DOHH2 (cell line): ENCODE data around the gene UVSSA.

Experiments used
- H3F3A ChIP-seq: fragments of 200-600 bp; sonication (generic), shearing (Covaris generic); 2 replicates; pipeline ENCODE4 v1.6.0; 2016; ENCODE audit warnings: antibody characterized with exemption, mild to moderate bottlenecking; ENCODE audit not compliant: control insufficient read depth, insufficient read depth
- H3K27ac ChIP-seq: fragments of 200-600 bp; sonication (generic); 2 replicates; pipeline ENCODE4 v1.5.1; 2014; ENCODE audit warnings: low read depth, mild to moderate bottlenecking, low read length, moderate library complexity
- H3K27me3 ChIP-seq: fragments of 200-600 bp; sonication (generic); 2 replicates; pipeline ENCODE4 v1.6.1; 2014; ENCODE audit warnings: mild to moderate bottlenecking, low read length, mixed read lengths; ENCODE audit not compliant: control insufficient read depth
- H3K36me3 ChIP-seq: fragments of 200-600 bp; sonication (generic); 2 replicates; pipeline ENCODE4 v1.6.1; 2014; ENCODE audit warnings: mild to moderate bottlenecking, low read length, moderate library complexity, mixed read lengths; ENCODE audit not compliant: control insufficient read depth
- H3K4me1 ChIP-seq: fragments of 200-600 bp; sonication (generic); 2 replicates; pipeline ENCODE4 v1.6.1; 2014; ENCODE audit warnings: mild to moderate bottlenecking, low read length, mixed read lengths; ENCODE audit not compliant: control insufficient read depth
- H3K4me2 ChIP-seq: fragments of 200-600 bp; sonication (generic); 2 replicates; pipeline ENCODE4 v1.6.0; 2014; ENCODE audit warnings: mild to moderate bottlenecking, low read length, moderate library complexity
- H3K4me3 ChIP-seq: fragments of 200-600 bp; sonication (generic); 2 replicates; pipeline ENCODE4 v1.5.1; 2014; ENCODE audit warnings: mild to moderate bottlenecking, low read length, mixed read lengths
- H3K79me2 ChIP-seq: fragments of 200-600 bp; sonication (generic); 2 replicates; pipeline ENCODE4 v1.6.1; 2014; ENCODE audit warnings: mild to moderate bottlenecking, low read length, mixed read lengths; ENCODE audit not compliant: control insufficient read depth
- H3K9me2 ChIP-seq: fragments of 200-600 bp; sonication (generic); replicated peaks from 2 replicates; pipeline ENCODE4 v1.6.1; 2014; ENCODE audit warnings: mild to moderate bottlenecking, low read length, mixed read lengths; ENCODE audit not compliant: control insufficient read depth
- H3K9me3 ChIP-seq: fragments of 200-600 bp; sonication (generic); 2 replicates; pipeline ENCODE4 v1.6.1; 2014; ENCODE audit warnings: antibody characterized with exemption, low read length, mixed read lengths; ENCODE audit not compliant: control insufficient read depth, insufficient read depth
- H4K20me1 ChIP-seq: fragments of 200-600 bp; sonication (generic); 2 replicates; pipeline ENCODE4 v1.6.0; 2014; ENCODE audit warnings: low read depth, mild to moderate bottlenecking, antibody characterized with exemption, low read length, moderate library complexity; ENCODE audit not compliant: control insufficient read depth, insufficient read depth
- CTCF ChIP-seq: fragments of 200-600 bp; sonication (generic); IDR thresholded peaks from one replicate; pipeline ENCODE4 v1.5.1; 2014; ENCODE audit warnings: antibody characterized with exemption, mild to moderate bottlenecking, low read depth, low read length; ENCODE audit not compliant: poor library complexity, severe bottlenecking
- EZH2phosphoT487 ChIP-seq: fragments of 200-600 bp; sonication (generic); IDR thresholded peaks from 2 replicates; pipeline ENCODE4 v1.6.1; 2017; ENCODE audit warnings: borderline replicate concordance, mild to moderate bottlenecking, antibody characterized with exemption, low read length, moderate library complexity, mixed read lengths

The UVSSA gene

GRCh38 chr4:1299301-1299860, 47.6 kb upstream of the UVSSA start:
- no peak overlapping the region for H3K4me3 ChIP-seq
- H3K9me2 ChIP-seq = no peaks in the 10 kb centered on the region
- H3K4me2 ChIP-seq = no peak overlapping the region
- H3K9me3 ChIP-seq = no peaks in the 10 kb centered on the region
- peaks cover 93% of the 10 kb centered on the region for H3K79me2 ChIP-seq
- H3K36me3 ChIP-seq = peaks cover 44% of the 10 kb centered on the region
- H3K27ac ChIP-seq = no peak overlapping the region
- no peaks in the 10 kb centered on the region for H4K20me1 ChIP-seq
- TF ChIP-seq CTCF (no peak), EZH2phosphoT487 (no peak)
- no peaks in the 10 kb centered on the region for H3K27me3 ChIP-seq
- H3K4me1 ChIP-seq = no peaks in the 10 kb centered on the region
- H3F3A ChIP-seq = no peaks in the 10 kb centered on the region

GRCh38 chr4:1300466-1301455, 46.2 kb upstream of the UVSSA start:
- H4K20me1 ChIP-seq = peaks cover 6% of the 10 kb centered on the region
- no peak overlapping the region for H3K27ac ChIP-seq
- H3K79me2 ChIP-seq = peaks cover 93% of the 10 kb centered on the region
- H3F3A ChIP-seq = no peaks in the 10 kb centered on the region; the same call in 1 of the 2 replicates
- H3K4me1 ChIP-seq = no peaks in the 10 kb centered on the region
- no peaks in the 10 kb centered on the region for H3K9me2 ChIP-seq
- no peaks in the 10 kb centered on the region for H3K9me3 ChIP-seq
- no peaks in the 10 kb centered on the region for H3K27me3 ChIP-seq
- H3K4me2 ChIP-seq = no peak overlapping the region
- peaks cover 50% of the 10 kb centered on the region for H3K36me3 ChIP-seq
- no peak overlapping the region for H3K4me3 ChIP-seq
- TF ChIP-seq CTCF = no peak
- TF ChIP-seq EZH2phosphoT487 = no peak

- no peaks in the 10 kb centered on the region for H3K9me3 ChIP-seq
- H3K27me3 ChIP-seq = no peaks in the 10 kb centered on the region
- H3K36me3 ChIP-seq = peaks cover 42% of the 10 kb centered on the region
- no peak overlapping the region for H3K27ac ChIP-seq
- H3K4me2 ChIP-seq = no peak overlapping the region
- peaks cover 6% of the 10 kb centered on the region for H4K20me1 ChIP-seq
- no peak for TF ChIP-seq CTCF
- TF ChIP-seq EZH2phosphoT487 = no peak
- no peaks in the 10 kb centered on the region; the same call in 1 of the 2 replicates for H3F3A ChIP-seq
- peaks cover 95% of the 10 kb centered on the region for H3K79me2 ChIP-seq
- no peaks in the 10 kb centered on the region for H3K4me1 ChIP-seq
- no peaks in the 10 kb centered on the region for H3K9me2 ChIP-seq
- H3K4me3 ChIP-seq = no peak overlapping the region
Observed at GRCh38 chr4:1302159-1302558, 44.8 kb upstream of the UVSSA start.
